HG02970 (cell line): ENCODE results near the gene HOXA3.

ENCODE experiments used
- ATAC-seq: cut with Tn5 transposase; IDR thresholded peaks from one replicate; pipeline ENCODE4 v1.9.1; 2021; ENCODE audit warnings: mild to moderate bottlenecking, moderate library complexity, moderate number of reproducible peaks; ENCODE audit not compliant: unreplicated experiment, low FRiP score

The HOXA3 gene

DNA sequence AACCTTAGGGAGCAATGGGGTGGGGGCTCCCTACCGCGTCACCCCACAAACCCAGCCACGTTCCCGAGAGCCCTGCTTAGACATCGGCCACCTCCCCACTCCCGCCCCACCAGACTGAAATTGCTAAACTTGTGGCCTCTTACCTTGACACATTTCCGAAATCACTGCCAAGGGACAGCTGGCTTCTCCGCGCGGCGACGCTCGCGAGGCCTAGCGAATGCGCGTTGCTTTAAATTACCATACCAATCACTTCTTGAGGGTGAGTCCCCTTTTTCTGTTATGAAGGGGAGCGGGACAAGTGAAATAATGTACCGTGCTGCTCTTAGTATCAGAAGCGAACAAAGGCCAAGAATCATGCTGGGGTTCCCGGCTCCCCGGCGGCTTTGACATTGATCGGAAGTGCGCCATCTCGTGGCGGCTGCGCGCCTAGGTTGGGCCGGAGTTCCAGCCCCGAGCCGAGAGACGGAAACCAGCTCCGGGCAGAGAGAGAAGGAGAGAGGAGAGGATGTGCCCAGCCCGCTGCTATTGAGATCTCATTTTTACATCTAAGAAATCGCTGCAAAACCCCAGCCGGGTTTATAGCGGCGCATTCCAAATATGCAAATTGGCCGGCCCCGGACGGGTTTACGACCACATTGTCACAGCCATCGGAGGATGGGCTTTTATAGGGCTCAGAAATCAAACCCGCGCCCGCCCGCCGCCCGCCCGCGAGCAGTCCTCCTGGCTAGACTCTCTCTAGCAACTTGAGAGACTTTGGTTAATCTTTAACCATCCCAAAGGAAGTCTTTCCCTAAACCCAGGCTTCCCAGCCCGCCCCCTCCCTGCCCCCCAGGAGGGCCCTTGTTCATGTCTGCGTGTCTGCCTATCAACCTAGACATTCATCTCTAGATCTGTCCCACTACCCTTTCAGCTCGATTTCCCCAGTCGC, 27.4 kb upstream of the HOXA3 start:
- no peak for ATAC-seq

DNA sequence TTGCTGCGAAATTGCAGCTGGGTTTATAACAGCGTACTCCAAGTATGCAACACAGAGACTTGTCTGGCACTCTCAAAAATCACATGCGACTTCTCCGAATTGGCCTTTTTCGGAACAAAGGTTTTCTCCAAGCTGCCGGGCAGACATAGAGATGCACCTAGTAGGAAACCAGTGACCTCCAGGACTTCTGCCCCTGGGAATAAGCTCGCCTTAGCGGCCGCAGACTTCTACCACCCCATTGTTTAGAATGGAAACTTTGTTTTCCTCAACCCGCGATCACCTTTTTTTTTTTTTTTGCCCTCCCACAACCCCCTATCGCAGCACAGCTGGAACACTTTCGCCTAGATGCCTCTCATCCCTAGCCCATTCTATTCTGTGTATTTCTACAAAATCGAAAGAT, 26.6 kb upstream of the HOXA3 start:
- ATAC-seq = no peak

DNA sequence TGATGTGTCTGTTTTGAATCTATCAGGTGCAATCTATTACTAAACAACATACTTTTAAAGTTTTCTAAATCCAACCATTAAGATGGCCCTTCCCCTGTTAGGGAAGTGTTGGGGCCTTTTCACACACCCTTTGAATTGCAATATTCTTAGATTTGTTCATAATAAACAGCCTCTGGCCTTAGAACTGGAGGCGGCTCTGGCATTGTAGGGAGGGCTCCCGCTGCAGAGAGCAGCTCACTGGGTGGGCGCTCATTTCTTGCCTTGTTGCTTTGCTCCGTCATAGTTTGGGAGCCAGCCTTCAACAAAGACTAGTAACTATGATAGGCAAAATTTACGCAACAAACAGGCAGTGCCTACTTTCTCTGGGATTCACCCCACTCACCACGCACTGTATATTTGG, 26.0 kb upstream of the HOXA3 start:
- no peak for ATAC-seq

DNA sequence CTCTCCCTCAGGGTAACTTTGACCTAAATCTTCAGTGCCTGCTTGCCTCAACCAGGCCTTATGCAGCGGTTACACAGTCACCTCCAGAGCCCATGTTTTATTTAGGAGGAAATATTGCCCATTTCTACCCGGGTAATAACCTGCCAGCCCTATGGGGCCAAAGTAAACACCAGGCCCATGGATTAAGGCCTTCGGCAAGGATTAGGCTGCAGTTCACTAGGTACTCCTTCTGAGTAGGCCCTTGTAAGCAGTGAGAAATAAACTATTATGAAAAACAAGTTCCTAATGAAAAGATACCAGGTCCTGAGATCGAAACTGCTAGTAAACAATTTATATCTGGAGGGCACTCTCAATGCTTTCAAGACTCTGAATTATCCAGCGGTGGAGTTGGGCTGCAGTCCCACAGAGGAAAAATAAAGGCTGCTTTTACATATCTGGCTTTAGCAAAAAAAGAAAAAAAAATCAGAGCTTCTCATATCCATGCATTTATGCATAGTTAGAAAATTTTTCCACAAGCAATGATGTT, 25.5 kb upstream of the HOXA3 start:
- ATAC-seq = no peak

DNA sequence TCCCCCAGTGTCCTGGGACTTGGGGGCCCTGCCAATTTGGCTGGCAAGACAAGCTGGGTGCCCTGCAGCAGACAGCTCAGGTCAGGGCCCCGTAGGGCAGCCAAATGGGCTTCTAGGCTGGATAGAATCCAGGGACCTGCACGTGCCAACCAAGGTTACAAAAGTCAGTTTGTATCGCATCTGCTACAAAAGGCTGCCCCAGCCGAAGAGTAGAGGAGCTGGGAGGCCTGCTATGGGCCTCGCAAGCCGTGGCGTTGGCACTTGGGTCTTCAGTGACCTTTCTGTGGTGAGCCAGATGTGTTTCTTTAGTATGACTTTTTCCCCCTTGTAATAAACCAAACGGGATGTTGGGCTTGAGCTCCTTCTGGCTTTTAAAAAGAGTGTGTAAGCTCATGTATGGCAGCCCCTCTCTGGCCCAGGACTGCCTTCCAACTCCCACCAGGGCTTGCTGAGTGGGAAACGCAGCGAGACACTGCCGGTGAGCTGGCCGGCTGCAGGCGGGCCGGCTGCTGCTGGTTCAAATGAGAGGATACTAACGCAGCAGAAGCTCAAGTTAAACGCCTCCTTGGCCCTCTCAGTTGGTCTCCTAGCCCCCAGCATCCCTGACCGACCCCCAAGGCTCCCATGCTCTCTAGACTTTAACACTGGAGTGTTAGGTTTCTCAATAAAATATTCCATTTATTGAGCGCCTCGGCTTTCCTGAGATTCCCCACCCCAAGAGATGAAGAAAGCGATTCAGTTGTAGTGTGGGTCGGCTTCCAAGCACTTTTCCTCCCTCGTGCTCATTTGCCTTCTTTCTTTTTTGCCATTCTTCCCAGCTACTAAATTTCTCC, 24.8 kb upstream of the HOXA3 start:
- ATAC-seq = no peak

DNA sequence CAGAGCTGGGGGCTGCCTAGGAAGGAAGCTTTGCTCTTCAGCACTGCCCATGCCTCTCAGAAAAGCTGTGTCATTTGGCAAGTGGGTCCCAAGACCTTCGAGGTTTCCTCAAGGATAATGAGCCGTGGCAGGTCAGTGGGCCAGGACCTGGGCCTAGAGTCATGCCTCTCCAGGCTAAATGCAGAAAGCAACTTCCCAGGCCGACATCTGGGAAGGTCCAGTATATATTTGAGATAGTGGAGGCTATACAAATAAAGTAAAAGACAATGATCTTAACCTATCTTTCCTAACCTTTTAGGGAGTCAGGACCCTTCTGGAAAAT, 24.1 kb upstream of the HOXA3 start:
- no peak for ATAC-seq

DNA sequence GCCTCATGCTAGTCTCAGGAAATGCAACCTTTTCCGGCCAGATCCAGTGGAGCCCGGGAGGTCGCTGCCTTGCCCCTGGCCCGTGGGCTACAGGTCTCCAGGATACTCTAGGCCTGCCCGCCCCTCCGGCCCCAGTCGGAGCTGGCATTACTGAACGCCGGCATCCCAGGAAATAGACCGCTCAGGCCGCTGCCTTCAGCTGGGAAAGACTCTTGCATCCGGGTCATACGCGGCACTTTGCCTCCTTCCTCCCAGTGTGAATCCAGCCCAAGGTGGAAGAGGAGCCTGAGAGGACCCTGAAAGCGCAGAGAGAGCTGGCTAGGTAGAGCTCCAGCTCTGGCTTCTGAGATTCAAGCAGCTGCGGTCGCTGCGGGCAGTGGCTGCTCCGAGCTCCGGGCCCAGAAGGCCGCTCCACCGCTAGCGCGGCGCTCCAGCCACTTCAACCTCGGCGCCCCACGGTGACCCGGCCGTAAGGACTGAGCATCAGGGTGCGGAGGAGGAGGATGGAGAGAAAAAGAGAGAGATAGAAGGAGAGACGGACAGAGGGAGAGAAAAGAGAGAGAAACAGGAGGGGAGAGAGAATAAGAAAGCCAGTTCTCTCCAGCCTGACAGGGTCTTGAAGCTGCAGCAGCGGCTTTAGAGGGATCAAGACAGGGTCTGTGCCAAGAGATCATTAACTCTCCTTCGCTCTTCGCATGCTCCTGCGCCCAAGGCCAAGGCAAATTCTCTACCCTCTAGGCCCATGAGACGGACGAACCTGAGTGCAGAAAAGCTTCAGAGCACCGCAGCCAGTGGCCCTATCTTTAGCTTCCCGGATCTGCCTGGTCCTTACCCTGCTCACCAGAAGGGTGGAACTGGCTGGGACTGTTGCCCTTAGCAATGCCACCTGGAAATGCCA, 23.5 kb upstream of the HOXA3 start:
- no peak for ATAC-seq

DNA sequence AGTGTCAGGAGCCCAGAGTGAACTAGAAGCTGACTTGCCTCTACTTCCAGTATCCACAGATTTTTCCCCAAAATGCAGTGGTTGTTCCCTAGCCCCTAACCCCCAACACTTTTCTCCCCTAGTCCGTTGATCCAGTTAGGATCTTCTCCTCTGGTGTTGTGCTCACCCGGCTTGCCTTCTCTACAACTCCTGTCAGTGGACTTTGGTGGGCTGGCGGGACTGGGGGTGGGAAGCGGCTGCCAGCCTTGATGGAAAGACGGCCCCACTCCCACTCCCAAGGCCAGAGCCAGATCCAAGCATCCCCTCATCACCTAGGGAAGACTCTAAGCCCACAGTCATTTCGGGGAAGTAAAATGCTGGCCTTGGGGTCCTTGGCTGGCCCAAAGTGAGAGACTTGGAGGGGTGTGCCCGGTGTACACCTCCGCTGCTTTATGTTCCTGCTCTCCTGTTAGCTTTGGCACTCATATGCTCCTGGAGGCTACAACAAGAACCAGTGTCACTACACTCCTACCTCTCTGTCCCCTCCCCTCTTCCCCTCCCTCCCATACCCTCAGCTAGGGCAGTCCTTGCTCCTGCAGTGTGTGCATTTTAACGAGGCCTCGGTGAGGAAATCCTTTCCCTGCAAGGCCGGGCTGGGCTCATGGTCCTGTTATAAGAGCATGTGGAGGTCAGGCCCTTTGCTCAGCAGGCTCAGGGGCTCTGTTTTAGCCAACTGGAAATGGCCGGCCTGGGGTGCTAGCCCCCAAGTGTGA, 22.7 kb upstream of the HOXA3 start:
- ATAC-seq = no peak

DNA sequence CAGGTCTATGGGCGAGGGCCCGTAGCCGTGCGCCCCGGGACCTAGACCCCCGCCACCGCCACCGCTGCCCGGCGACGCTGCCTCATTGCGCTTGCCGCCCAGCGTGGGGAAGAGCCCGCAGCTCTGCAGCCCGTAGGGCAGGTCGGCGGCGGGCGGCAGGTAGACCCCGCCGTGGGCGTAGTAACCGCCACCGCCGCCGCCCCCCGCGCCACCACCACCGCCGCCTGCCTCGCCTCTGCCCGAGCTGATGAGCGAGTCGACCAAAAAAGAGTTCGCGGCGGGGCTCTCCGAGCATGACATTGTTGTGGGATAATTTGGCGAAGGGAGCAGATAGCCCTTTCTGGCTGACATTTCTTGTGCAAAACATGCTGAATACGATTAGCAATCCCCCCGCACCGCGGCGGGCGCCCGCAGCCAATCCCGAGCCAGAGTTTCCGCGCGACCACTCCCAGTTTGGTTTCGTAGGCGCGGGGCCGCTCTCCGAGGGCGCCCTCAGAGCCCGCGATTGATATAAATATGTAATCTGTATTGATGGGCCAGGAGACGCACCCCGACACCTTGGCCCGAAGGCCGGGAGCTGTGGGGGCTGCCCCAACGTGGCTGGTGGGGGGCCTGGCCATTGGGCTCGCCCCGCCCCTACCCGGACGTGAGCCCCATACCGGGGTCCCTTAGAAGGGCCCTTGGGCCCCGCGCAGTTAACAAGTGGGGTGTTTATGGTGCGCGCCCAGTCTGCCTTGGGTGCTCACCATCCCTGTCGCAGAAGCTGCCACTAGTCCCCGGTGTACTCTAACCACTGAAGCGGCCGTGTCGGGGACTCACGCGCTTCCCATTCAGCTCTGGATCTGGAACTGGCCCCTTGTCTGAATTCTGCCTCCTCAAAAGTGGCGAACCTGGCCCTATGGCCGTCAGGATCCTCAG, 21.8 kb upstream of the HOXA3 start, which contains the start of gene HOXA10:
Gene HOXA10 (minus strand): TSS at position 365 of the 918 bp plus-strand sequence. CDS start 14 bp downstream, at position 351.
- no peak for ATAC-seq

DNA sequence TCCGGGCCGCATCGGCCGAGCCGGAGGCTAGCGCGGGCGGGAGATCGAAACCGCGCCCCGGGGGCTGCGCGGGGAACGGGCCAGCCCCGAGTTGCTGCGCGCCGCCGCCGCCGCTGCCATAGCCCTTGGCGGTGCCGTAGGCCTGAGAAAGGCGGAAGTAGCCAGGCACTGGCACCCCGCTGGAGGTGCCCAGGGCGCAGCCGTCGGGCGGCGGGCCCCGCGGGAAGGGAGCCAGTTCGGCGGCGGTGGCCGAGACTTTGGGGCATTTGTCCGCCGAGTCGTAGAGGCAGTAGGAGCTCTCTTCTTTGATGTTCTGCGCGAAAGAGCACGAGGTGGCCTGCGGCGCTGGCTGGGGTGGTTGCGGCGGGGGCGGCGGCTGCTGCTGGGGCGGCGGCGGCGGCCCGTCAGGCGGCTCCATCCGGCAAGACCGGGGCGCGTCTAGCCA, 21.1 kb upstream of the HOXA3 start:
- ATAC-seq = no peak

DNA sequence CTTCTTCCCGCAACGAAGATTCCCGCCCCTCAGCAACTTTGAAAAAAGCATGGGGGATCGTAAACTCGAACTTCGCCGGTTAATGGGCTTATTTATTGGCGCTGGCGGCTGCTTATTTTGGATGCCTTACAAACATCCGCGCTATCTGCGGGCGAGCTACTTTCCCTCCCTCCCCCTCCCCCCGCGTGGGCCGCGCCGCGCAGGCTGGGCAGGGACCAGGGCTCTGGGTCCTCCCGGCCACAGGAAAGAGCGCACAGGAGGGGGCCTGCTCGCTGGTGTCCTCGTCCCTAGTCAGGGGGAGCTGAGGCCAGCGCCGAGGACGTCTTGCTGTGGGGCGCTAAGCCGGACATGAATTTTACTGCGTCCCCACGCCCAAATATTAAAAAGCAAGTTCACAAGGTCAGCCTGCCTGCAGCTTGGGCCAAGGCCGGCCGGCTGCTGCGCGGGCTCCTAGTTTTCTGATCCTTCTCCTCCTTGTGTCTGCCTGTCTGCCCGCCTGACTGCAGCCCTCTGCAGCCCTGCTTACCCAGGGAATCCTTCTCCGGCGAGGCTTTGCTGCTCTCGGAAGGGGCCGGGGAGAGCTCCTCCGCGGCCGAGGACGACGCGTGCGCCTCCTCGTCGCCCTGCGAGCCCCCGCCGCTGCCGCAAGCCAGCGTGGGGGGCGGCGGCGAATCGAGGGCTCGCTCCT, 20.6 kb upstream of the HOXA3 start:
- ATAC-seq = no peak

DNA sequence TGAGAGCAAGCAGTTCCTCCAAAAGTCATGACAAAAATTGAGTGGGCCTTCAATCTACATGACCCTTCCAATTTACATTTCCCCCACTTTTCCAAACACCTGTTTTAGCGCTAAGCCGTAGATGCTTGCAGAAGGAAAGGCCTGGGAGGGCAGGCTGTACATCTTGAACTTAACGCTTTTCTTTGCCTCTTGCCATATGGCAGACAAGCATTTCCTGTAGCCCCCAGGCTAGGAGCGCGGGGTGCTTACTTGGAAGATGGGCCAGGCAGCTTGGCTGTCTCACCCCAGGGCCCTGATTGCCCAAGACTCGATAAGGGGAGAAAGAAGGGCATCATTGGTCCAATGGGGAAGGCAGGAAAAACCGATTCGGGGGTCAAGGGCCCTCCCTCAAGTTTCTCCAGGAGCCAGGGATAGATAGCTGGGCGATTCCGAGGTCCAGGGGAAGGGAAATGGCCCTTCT, 20.0 kb upstream of the HOXA3 start:
- ATAC-seq = no peak

DNA sequence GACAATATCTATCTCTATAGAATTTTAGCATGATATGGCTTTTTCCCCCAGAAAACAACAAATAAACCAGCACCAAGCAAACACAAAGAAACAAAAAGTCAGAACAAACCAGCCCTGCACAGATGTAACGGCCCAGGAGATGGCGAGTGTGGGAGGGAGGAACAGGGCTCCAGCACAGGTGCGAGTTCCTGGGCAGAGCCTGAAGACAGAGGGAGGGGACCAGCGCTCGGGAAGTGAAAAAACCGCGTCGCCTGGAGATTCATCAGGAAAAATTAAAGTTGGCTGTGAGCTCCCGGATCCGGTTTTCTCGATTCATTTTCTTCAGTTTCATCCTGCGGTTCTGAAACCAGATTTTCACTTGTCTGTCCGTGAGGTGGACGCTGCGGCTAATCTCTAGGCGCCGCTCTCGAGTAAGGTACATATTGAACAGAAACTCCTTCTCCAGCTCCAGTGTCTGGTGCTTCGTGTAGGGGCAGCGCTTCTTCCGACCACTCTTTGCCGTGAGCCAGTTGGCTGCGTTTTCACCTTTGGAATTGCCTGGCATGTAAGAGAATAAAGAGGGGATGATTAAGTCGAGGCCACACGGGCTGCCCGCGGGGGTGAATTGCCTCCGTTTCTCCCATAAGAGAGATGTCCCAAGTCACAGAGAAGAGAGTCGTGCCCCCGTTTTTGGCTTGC, 19.4 kb upstream of the HOXA3 start:
- ATAC-seq = no peak

DNA sequence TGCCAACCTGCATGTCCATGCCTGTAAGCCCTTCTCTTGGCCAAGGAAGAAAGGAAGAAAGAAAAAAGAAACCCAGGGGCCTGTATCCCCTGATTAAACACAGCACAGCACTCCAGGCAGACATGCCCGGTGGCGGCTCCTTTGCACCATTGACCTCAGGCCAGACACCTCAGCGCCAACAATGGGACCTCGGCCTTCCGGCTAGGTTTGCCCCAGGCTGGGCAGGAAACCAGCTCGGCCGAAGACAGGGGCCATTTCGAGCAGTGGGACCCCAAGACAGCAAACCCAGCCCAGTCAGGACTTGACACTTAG, 18.9 kb upstream of the HOXA3 start:
- no peak for ATAC-seq

DNA sequence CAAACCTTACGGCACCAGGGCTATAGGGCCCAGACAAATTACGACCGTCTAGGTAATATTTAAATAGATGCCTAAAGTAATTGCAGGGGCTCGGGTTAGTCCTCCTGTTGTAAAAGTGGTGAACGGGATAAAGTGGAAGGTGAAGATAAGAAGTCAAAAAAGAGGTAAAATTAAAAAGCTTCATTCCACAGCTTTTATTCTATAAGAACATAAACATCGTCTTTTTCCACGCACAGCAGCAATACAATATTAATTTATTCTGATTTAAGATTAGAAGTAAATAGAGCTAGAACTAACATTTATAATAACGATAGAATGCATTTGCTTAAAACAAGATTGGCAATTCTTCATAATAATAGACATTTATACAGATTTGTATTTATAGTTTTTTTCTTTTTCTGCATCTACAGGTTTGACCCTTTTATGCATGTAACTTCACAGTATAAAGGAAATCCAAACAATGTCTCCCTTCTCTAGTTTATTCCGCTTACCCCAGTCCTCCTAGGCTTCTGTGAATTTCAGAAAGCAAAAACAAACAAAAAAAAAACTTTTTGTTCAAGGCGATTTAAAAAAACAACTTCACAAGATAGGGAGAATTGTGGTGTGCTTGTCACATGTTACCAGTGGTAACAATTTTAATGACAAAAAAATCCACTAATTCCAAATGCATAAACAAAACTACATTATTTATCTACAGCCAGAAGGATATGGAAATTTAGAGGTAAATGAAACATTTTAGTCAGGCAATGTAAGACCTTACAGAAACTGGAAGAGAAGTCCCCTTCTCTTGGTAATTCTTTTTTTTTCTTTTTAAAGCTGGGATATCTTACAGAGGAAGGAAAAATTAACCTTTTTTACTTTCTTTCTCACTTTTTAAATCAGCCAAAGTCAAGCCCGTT, 18.3 kb upstream of the HOXA3 start:
- no peak for ATAC-seq

DNA sequence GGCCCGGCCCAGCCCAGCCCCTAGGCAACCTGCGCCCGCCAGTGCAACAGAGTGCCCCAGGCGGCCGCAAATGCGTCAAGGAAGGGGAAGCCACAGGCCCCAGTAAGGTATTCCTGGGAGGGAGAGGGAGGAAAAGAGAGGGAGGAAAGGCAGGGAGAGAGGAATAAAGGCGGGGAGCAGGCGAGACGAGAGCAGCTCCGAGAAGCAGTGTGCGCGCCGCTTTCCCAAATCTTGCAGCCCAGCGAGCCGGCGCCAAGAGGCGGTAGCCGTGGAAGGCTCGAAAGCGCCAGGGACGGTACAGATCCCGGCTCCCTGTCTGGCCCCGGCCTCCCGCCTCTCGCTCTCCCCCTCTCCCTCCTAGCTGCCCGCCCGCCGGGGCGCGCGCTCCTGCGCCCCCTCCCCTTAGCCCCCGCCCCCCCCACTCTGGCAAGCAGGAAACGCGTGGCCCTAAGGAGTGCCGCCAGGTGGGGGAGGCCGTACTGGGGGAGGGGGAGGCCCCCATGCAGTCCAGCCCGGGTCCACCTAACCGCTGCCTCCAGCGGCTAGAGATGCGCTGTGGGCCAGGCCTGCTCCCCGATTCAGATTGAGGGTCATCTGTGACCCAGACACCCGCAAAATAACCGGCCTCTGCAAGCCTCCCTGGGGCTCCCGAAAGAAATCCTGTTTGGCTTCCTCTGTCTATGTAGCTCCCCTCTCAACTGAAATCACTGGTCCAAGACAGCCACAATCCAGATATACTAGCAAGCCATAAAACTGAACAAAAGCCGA, 17.5 kb upstream of the HOXA3 start:
- ATAC-seq = no peak
